ENCODE results near the gene LHX1.

The LHX1 gene

GRCh38 chr17:36907407-36907806 lies 29.9 kb upstream of the LHX1 start:
- Histone ChIP-seq H3K36me3 (ENCODE audit: insufficient read depth, low read depth, low read length) (no peaks in the 10 kb centered on the region), H3K4me3 (ENCODE audit: low read length) (no peak overlapping the region), H3K9me3 (ENCODE audit: insufficient read depth, low read depth, low read length) (no peaks in the 10 kb centered on the region), H3K27me3 (ENCODE audit: insufficient read depth, low read length) (peaks cover 8% of the 10 kb centered on the region; the same call in 1 of the 2 replicates), H3K4me1 (ENCODE audit: insufficient read depth, low read length) (no peaks in the 10 kb centered on the region), H3K27ac (ENCODE audit: low read length) (no peak overlapping the region), H3K9ac (ENCODE audit: low read depth, low read length) (no peak overlapping the region)

GRCh38 chr17:36910513-36910912 lies 26.8 kb upstream of the LHX1 start:
- Histone ChIP-seq H3K4me1 (ENCODE audit: insufficient read depth, low read length) (no peaks in the 10 kb centered on the region), H3K9me3 (ENCODE audit: insufficient read depth, low read depth, low read length) (no peaks in the 10 kb centered on the region)

GRCh38 chr17:36911001-36911400 lies 26.3 kb upstream of the LHX1 start:
- Histone ChIP-seq H3K9ac (ENCODE audit: low read depth, low read length) (no peak overlapping the region), H3K27me3 (ENCODE audit: insufficient read depth, low read length) (peaks cover 8% of the 10 kb centered on the region; the same call in 1 of the 2 replicates), H3K4me1 (ENCODE audit: insufficient read depth, low read length) (no peaks in the 10 kb centered on the region), H3K4me3 (ENCODE audit: low read length) (no peak overlapping the region), H3K9me3 (ENCODE audit: insufficient read depth, low read depth, low read length) (no peaks in the 10 kb centered on the region), H3K27ac (ENCODE audit: low read length) (no peak overlapping the region), H3K36me3 (ENCODE audit: insufficient read depth, low read depth, low read length) (no peaks in the 10 kb centered on the region)

More at GRCh38 chr17:36910513-36910912, 26.8 kb upstream of the LHX1 start:
- Histone ChIP-seq H3K27me3 (ENCODE audit: insufficient read depth, low read length) (peaks cover 8% of the 10 kb centered on the region; the same call in 1 of the 2 replicates), H3K4me3 (ENCODE audit: low read length) (no peak overlapping the region), H3K9ac (ENCODE audit: low read depth, low read length) (no peak overlapping the region), H3K27ac (ENCODE audit: low read length) (no peak overlapping the region), H3K36me3 (ENCODE audit: insufficient read depth, low read depth, low read length) (no peaks in the 10 kb centered on the region)

DNA sequence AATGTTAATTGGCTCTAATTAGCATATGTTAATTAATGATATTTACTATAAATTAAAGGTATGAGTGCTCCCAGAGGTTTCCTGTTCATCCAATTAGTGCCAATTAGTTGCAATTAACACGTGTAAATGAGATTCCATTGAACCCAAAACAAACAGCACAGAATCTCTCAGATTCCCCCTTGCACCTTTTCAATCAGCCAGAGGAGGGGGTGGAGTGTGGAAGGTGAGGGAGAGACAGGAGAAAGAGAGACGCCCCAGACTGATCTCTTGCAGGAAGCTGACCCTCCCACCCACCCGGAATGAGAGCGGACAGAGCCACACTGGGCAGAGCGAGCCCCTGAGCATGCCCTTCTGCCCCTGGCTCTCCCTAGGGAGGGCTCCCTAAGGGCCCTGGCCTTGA lies 24.1 kb upstream of the LHX1 start:
- Histone ChIP-seq H3K27ac (ENCODE audit: low read length) (no peak overlapping the region), H3K27me3 (ENCODE audit: insufficient read depth, low read length) (peaks cover 8% of the 10 kb centered on the region; the same call in 1 of the 2 replicates), H3K4me3 (ENCODE audit: low read length) (no peak overlapping the region), H3K9ac (ENCODE audit: low read depth, low read length) (no peak overlapping the region), H3K4me1 (ENCODE audit: insufficient read depth, low read length) (peaks cover 5% of the 10 kb centered on the region; the same call in 1 of the 2 replicates), H3K36me3 (ENCODE audit: insufficient read depth, low read depth, low read length) (no peaks in the 10 kb centered on the region), H3K9me3 (ENCODE audit: insufficient read depth, low read depth, low read length) (no peaks in the 10 kb centered on the region)

- Histone ChIP-seq H3K27ac (ENCODE audit: low read length) (no peak overlapping the region), H3K4me1 (ENCODE audit: insufficient read depth, low read length) (peaks cover 38% of the 10 kb centered on the region), H3K9me3 (ENCODE audit: insufficient read depth, low read depth, low read length) (no peaks in the 10 kb centered on the region), H3K36me3 (ENCODE audit: insufficient read depth, low read depth, low read length) (no peaks in the 10 kb centered on the region), H3K4me3 (ENCODE audit: low read length) (no peak overlapping the region), H3K27me3 (ENCODE audit: insufficient read depth, low read length) (peaks cover 29% of the 10 kb centered on the region), H3K9ac (ENCODE audit: low read depth, low read length) (no peak overlapping the region)
Measured at GRCh38 chr17:36918211-36918691, 19.0 kb upstream of the LHX1 start.

GRCh38 chr17:36919407-36919968 lies 17.8 kb upstream of the LHX1 start:
- Histone ChIP-seq H3K4me3 (ENCODE audit: low read length) (no peak overlapping the region), H3K9me3 (ENCODE audit: insufficient read depth, low read depth, low read length) (no peaks in the 10 kb centered on the region), H3K4me1 (ENCODE audit: insufficient read depth, low read length) (peaks cover 38% of the 10 kb centered on the region), H3K27ac (ENCODE audit: low read length) (no peak overlapping the region), H3K36me3 (ENCODE audit: insufficient read depth, low read depth, low read length) (no peaks in the 10 kb centered on the region), H3K27me3 (ENCODE audit: insufficient read depth, low read length) (peaks cover 36% of the 10 kb centered on the region), H3K9ac (ENCODE audit: low read depth, low read length) (peak overlapping the region; percentile 3; the same call in 1 of the 2 replicates)

GRCh38 chr17:36920032-36921005 lies 17.0 kb upstream of the LHX1 start:
- H3K9me3 ChIP-seq (ENCODE audit: insufficient read depth, low read depth, low read length) = no peaks in the 10 kb centered on the region
- H3K36me3 ChIP-seq (ENCODE audit: insufficient read depth, low read depth, low read length) = no peaks in the 10 kb centered on the region
- H3K9ac ChIP-seq (ENCODE audit: low read depth, low read length) = peak overlapping the region; percentile 3; the same call in 1 of the 2 replicates
- 0 out of 2 replicates have a peak overlapping the region, but pooled peaks have one; percentile 22 for H3K4me3 ChIP-seq (ENCODE audit: low read length)
- H3K27me3 ChIP-seq (ENCODE audit: insufficient read depth, low read length) = peaks cover 40% of the 10 kb centered on the region
- H3K4me1 ChIP-seq (ENCODE audit: insufficient read depth, low read length) = peaks cover 38% of the 10 kb centered on the region
- no peak overlapping the region for H3K27ac ChIP-seq (ENCODE audit: low read length)

GRCh38 chr17:36921095-36921851 lies 16.0 kb upstream of the LHX1 start:
- no peak overlapping the region for H3K4me3 ChIP-seq (ENCODE audit: low read length)
- peaks cover 38% of the 10 kb centered on the region for H3K4me1 ChIP-seq (ENCODE audit: insufficient read depth, low read length)
- no peaks in the 10 kb centered on the region for H3K36me3 ChIP-seq (ENCODE audit: insufficient read depth, low read depth, low read length)
- H3K9me3 ChIP-seq (ENCODE audit: insufficient read depth, low read depth, low read length) = no peaks in the 10 kb centered on the region
- peaks cover 47% of the 10 kb centered on the region for H3K27me3 ChIP-seq (ENCODE audit: insufficient read depth, low read length)
- H3K27ac ChIP-seq (ENCODE audit: low read length) = no peak overlapping the region
- no peak overlapping the region for H3K9ac ChIP-seq (ENCODE audit: low read depth, low read length)

DNA sequence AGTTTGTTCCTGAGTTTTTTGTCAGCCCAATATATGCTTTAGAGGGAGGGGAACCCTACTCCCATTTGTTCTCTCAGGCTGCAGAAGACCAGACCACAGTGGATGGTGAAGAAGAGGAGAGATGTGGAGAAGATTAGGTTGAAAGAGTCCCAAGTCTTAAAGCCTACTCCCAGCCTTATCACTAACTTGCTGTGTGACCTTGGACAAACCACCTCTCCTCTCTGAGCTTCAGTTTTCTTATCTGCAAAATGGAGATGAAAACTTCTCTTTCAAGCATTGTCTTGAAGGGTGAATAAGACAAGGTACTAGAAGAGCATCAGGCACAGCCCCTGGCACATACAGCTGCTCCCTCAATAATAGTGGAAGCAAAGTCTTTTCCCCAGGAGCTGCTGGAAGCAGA lies 15.1 kb upstream of the LHX1 start:
- Histone ChIP-seq H3K27ac (ENCODE audit: low read length) (no peak overlapping the region), H3K4me1 (ENCODE audit: insufficient read depth, low read length) (peaks cover 38% of the 10 kb centered on the region), H3K27me3 (ENCODE audit: insufficient read depth, low read length) (peaks cover 56% of the 10 kb centered on the region), H3K4me3 (ENCODE audit: low read length) (no peak overlapping the region), H3K36me3 (ENCODE audit: insufficient read depth, low read depth, low read length) (no peaks in the 10 kb centered on the region), H3K9me3 (ENCODE audit: insufficient read depth, low read depth, low read length) (no peaks in the 10 kb centered on the region), H3K9ac (ENCODE audit: low read depth, low read length) (no peak overlapping the region)

DNA sequence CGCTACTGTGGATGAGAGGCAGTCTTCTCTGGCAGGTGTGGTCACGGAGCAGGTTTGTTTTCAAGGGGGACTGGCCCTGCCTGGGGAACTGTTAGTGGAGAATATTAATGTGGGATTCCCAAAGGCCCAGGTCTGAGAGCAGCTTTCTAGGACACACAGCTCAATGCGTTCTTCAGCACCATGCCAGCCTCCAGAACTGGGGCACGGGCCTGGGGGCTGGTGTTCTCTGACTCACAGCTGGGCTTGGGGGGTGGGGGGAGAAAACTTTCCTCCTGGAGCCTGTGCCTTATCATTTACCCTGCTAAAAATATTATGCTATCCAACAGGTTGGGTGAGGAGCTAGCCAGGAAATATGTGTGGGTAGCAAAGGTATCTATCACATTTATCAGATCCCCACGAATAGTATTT lies 13.5 kb upstream of the LHX1 start:
- peaks cover 71% of the 10 kb centered on the region for H3K27me3 ChIP-seq (ENCODE audit: insufficient read depth, low read length)
- H3K4me3 ChIP-seq (ENCODE audit: low read length) = no peak overlapping the region
- H3K27ac ChIP-seq (ENCODE audit: low read length) = no peak overlapping the region
- peaks cover 39% of the 10 kb centered on the region for H3K4me1 ChIP-seq (ENCODE audit: insufficient read depth, low read length)
- no peaks in the 10 kb centered on the region for H3K36me3 ChIP-seq (ENCODE audit: insufficient read depth, low read depth, low read length)
- no peak overlapping the region for H3K9ac ChIP-seq (ENCODE audit: low read depth, low read length)
- no peaks in the 10 kb centered on the region for H3K9me3 ChIP-seq (ENCODE audit: insufficient read depth, low read depth, low read length)

GRCh38 chr17:36926226-36926625 lies 11.0 kb upstream of the LHX1 start:
- H3K9me3 ChIP-seq (ENCODE audit: insufficient read depth, low read depth, low read length) = no peaks in the 10 kb centered on the region
- H3K27ac ChIP-seq (ENCODE audit: low read length) = no peak overlapping the region
- peaks cover 31% of the 10 kb centered on the region; the same call in 1 of the 2 replicates for H3K4me1 ChIP-seq (ENCODE audit: insufficient read depth, low read length)
- H3K4me3 ChIP-seq (ENCODE audit: low read length) = no peak overlapping the region
- no peaks in the 10 kb centered on the region for H3K36me3 ChIP-seq (ENCODE audit: insufficient read depth, low read depth, low read length)
- H3K27me3 ChIP-seq (ENCODE audit: insufficient read depth, low read length) = peaks cover 80% of the 10 kb centered on the region
- no peak overlapping the region for H3K9ac ChIP-seq (ENCODE audit: low read depth, low read length)

Data from iPS-20b (cell line).